KMS-11 (cell line): Measurements from ENCODE around the gene ABI3BP.

Experiments
- H2AFZ ChIP-seq: fragments of 200-600 bp; sonication (generic); 2 replicates; pipeline ENCODE4 v1.6.1; 2016; ENCODE audit warnings: antibody characterized with exemption, mixed run types, low read depth
- H3K27ac ChIP-seq: fragments of 200-600 bp; sonication (generic); 2 replicates; pipeline ENCODE4 v1.6.1; 2016; ENCODE audit warnings: mild to moderate bottlenecking, mixed run types
- H3K27me3 ChIP-seq: fragments of 200-600 bp; sonication (generic); 2 replicates; pipeline ENCODE4 v1.6.1; 2017; ENCODE audit warnings: mild to moderate bottlenecking, low read depth, mixed run types, moderate library complexity; ENCODE audit not compliant: insufficient read depth
- H3K36me3 ChIP-seq: fragments of 200-600 bp; sonication (generic); 2 replicates; pipeline ENCODE4 v1.6.1; 2017; ENCODE audit warnings: mild to moderate bottlenecking, mixed run types; ENCODE audit not compliant: insufficient read depth
- H3K4me1 ChIP-seq: fragments of 200-600 bp; sonication (generic); 2 replicates; pipeline ENCODE4 v1.6.1; 2016; ENCODE audit warnings: mild to moderate bottlenecking, low read depth, mixed run types; ENCODE audit not compliant: poor library complexity, severe bottlenecking
- H3K4me2 ChIP-seq: fragments of 200-600 bp; sonication (generic); 2 replicates; pipeline ENCODE4 v1.7.0; 2016; ENCODE audit warnings: mild to moderate bottlenecking, mixed run types
- H3K4me3 ChIP-seq: fragments of 200-600 bp; sonication (generic); IDR thresholded peaks from 2 replicates; pipeline ENCODE4 v1.6.1; 2017; ENCODE audit warnings: low read depth, low read length, mixed read lengths; ENCODE audit not compliant: insufficient read depth
- H3K79me2 ChIP-seq: fragments of 200-600 bp; sonication (generic); 2 replicates; pipeline ENCODE4 v1.6.1; 2016; ENCODE audit warnings: low read depth, mixed run types; ENCODE audit not compliant: insufficient read depth
- H3K9ac ChIP-seq: fragments of 200-600 bp; sonication (generic); 2 replicates; pipeline ENCODE4 v1.6.1; 2016; ENCODE audit warnings: mild to moderate bottlenecking, mixed run types
- H4K20me1 ChIP-seq: fragments of 200-600 bp; sonication (generic); 2 replicates; pipeline ENCODE4 v1.6.1; 2016; ENCODE audit warnings: mild to moderate bottlenecking, mixed run types; ENCODE audit not compliant: insufficient read depth
- TF ChIP-seq, protein P1 (sequence below): fragments of 200-600 bp; sonication (generic); conservative IDR thresholded peaks from 2 replicates; pipeline ENCODE4 v1.6.1; 2017; ENCODE audit warnings: low read depth, mild to moderate bottlenecking, antibody characterized with exemption, low read length, moderate library complexity, mixed read lengths

The ABI3BP gene, protein sequence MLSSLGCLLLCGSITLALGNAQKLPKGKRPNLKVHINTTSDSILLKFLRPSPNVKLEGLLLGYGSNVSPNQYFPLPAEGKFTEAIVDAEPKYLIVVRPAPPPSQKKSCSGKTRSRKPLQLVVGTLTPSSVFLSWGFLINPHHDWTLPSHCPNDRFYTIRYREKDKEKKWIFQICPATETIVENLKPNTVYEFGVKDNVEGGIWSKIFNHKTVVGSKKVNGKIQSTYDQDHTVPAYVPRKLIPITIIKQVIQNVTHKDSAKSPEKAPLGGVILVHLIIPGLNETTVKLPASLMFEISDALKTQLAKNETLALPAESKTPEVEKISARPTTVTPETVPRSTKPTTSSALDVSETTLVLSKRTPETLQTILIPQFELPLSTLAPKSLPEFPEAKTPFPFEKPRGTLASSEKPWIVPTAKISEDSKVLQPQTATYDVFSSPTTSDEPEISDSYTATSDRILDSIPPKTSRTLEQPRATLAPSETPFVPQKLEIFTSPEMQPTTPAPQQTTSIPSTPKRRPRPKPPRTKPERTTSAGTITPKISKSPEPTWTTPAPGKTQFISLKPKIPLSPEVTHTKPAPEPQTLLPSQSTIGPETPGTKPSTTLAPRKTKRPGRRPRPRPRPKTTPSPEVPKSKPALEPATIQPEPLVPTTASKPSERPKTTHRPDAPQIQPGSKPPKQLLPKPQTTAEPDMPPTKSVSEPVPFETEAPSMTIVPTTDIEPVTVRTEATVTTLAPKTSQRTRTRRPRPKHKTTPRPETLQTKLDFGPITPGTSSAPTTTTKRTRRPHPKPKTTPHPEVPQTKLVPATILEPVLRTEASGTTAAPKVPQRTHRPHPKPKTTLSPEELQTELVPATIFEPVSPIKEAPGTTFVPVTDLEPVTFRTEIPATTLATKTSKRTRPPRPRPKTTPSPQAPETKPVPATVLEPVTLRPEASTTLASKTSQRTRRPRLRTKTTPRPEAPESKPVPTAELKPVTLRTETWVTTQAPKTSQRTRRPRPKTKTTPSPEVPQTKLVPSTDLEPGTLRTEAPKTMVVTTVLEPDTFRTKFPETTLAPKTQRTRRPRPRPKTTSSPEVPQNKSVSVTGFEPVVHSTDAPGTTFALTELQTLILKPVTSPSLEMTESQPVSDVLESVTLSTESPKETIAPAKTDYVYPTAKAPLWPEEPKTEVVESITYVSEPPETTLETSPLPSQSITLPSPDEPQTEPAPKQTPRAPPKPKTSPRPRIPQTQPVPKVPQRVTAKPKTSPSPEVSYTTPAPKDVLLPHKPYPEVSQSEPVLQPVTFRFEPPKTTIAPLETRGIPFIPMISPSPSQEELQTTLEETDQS (N-terminal part only)

DNA sequence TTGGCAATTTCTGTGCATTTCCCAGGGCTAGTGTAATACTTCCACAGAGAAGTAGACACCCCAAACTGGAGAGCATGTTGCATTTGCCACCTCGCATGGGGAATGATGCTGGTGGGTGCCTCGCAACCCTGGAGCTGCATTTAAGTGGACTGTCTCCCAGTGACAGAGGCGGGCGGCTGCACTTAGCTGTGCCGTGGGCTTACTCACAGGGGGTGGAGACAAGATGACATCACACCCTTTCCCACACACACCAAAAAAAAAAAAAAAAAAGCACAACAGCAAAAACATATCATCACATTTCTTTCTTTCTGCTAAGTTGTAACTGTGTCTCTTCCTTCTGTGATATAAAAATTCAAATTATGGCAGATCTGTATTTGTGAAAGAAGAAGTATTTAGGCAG, at the start of gene ABI3BP:
ABI3BP (minus strand) TSS at position 113 of the 400 bp plus-strand sequence; CDS start at position 76, 37 bp downstream.
- no peak within 1 kb of the TSS for H3K4me2 ChIP-seq
- H4K20me1 ChIP-seq = no peaks in the 10 kb centered on the region
- no peaks in the 10 kb centered on the region for H3K79me2 ChIP-seq
- H3K4me3 ChIP-seq = no peak within 1 kb of the TSS
- TF ChIP-seq, protein P1, sequence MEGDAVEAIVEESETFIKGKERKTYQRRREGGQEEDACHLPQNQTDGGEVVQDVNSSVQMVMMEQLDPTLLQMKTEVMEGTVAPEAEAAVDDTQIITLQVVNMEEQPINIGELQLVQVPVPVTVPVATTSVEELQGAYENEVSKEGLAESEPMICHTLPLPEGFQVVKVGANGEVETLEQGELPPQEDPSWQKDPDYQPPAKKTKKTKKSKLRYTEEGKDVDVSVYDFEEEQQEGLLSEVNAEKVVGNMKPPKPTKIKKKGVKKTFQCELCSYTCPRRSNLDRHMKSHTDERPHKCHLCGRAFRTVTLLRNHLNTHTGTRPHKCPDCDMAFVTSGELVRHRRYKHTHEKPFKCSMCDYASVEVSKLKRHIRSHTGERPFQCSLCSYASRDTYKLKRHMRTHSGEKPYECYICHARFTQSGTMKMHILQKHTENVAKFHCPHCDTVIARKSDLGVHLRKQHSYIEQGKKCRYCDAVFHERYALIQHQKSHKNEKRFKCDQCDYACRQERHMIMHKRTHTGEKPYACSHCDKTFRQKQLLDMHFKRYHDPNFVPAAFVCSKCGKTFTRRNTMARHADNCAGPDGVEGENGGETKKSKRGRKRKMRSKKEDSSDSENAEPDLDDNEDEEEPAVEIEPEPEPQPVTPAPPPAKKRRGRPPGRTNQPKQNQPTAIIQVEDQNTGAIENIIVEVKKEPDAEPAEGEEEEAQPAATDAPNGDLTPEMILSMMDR = no peak
- no peaks in the 10 kb centered on the region for H3K36me3 ChIP-seq
- H3K4me1 ChIP-seq = no peaks in the 10 kb centered on the region
- H2AFZ ChIP-seq = no peak within 1 kb of the TSS
- H3K27ac ChIP-seq = no peak within 1 kb of the TSS
- H3K27me3 ChIP-seq = no peaks in the 10 kb centered on the region
- no peak within 1 kb of the TSS; the same call in 1 of the 2 replicates for H3K9ac ChIP-seq

GRCh38 chr3:101039285-101039684, 46.1 kb upstream of the ABI3BP start:
- Histone ChIP-seq H2AFZ (no peak overlapping the region), H4K20me1 (no peaks in the 10 kb centered on the region), H3K4me3 (no peak overlapping the region), H3K79me2 (no peaks in the 10 kb centered on the region), H3K4me2 (no peak overlapping the region), H3K36me3 (no peaks in the 10 kb centered on the region), H3K27me3 (no peaks in the 10 kb centered on the region), H3K9ac (no peak overlapping the region), H3K4me1 (no peaks in the 10 kb centered on the region), H3K27ac (no peak overlapping the region)
- TF ChIP-seq, protein P1 = no peak

DNA sequence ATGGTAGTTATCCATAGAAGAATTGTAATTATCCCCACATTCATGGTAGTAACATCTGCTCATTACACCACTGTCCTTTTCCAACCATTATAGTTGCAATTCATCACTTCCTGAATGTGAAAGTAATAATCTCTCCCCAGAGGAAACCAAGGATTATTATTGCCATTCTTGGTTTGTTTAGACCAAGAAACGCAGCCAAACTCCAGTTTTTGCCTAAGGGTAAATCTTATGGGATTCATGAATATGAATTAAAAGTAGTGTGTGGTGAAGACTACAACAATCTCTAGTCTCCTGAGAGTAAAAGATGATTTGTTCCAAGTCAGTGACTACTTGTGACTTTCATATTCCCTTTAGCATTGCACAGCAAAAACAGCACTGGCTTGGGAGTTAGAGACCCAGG, 45.7 kb upstream of the ABI3BP start:
- Histone ChIP-seq H3K9ac (no peak overlapping the region), H2AFZ (no peak overlapping the region), H3K4me1 (no peaks in the 10 kb centered on the region), H3K27me3 (no peaks in the 10 kb centered on the region), H3K4me3 (no peak overlapping the region), H3K79me2 (no peaks in the 10 kb centered on the region), H3K36me3 (no peaks in the 10 kb centered on the region), H3K4me2 (no peak overlapping the region), H3K27ac (no peak overlapping the region), H4K20me1 (no peaks in the 10 kb centered on the region)
- TF ChIP-seq, protein P1 = no peak

DNA sequence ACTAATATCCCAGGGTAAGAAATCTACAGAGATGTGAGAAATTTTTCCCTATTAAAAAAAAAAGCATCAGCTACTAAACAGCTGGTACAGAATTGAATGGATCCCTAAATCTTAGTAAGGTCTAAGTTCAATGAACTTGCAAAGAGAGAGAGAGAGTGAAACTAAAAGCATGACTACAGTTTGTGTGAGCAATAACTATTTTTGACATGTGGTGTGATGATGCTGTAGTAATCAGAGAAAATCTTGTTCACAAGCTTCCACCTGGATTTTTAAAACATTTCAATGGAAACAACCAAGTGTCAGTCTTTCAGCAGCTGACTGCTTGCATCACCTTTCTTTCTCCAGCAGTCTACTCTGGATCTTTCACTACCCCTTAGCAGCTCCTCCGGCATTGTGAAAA, 45.2 kb upstream of the ABI3BP start:
- Histone ChIP-seq H4K20me1 (no peaks in the 10 kb centered on the region), H3K36me3 (no peaks in the 10 kb centered on the region), H3K4me1 (no peaks in the 10 kb centered on the region), H3K27ac (no peak overlapping the region), H2AFZ (no peak overlapping the region), H3K9ac (no peak overlapping the region), H3K4me2 (no peak overlapping the region), H3K79me2 (no peaks in the 10 kb centered on the region), H3K27me3 (no peaks in the 10 kb centered on the region), H3K4me3 (no peak overlapping the region)
- TF ChIP-seq, protein P1 = no peak
